Body of pancreas (tissue), 4 donors: ENCODE results near the gene CAPZB.

Source experiments
- CTCF ChIP-seq, 7 experiments: fragments of 450-650 bp in 4 of 7; fragments of 200-600 bp in 3 of 7; sonication (generic) in 3 of 7; IDR thresholded peaks; one replicate each; pipeline ENCODE4 v1.5.1; 2016 to 2019; ENCODE audit warnings: antibody characterized with exemption in 7 of 7
- POLR2A ChIP-seq, 3 donors: fragments of 450-650 bp; IDR thresholded peaks; one replicate each; pipeline ENCODE4 v1.6.1; 2016; ENCODE audit warnings: antibody characterized with exemption in 3 of 3, mild to moderate bottlenecking in 2 of 3

- TF ChIP-seq POLR2A (IDR thresholded peaks at IDR 0.05) (no peak), CTCF (IDR thresholded peaks at IDR 0.05) (no peak)
Measured at GRCh38 chr1:19372602-19373001, 112.7 kb downstream of the CAPZB start.
